HG02642 (cell line): Measurements from ENCODE around the gene NETO1.
A peak's percentile ranks its signal among the peaks of the same experiment; 100 is the strongest.

Source experiments
- ATAC-seq: cut with Tn5 transposase; IDR thresholded peaks from one replicate; pipeline ENCODE4 v1.9.1; 2021; ENCODE audit warnings: mild to moderate bottlenecking; ENCODE audit not compliant: unreplicated experiment, poor library complexity

NETO1 gene

GRCh38 chr18:72847771-72848170, 20.0 kb downstream of the NETO1 start:
- no peak for ATAC-seq

GRCh38 chr18:72846736-72847533, 20.9 kb downstream of the NETO1 start:
- no peak for ATAC-seq

- ATAC-seq = no peak
Observed at GRCh38 chr18:72843743-72844142, 24.0 kb downstream of the NETO1 start.

- no peak for ATAC-seq
Observed at GRCh38 chr18:72840109-72840508, 27.7 kb downstream of the NETO1 start.

GRCh38 chr18:72834731-72835130, 33.1 kb downstream of the NETO1 start:
- ATAC-seq = no peak

GRCh38 chr18:72833471-72833870, 34.3 kb downstream of the NETO1 start:
- no peak for ATAC-seq

GRCh38 chr18:72830109-72830508, 37.7 kb downstream of the NETO1 start:
- ATAC-seq = no peak

GRCh38 chr18:72828601-72829000, 39.2 kb downstream of the NETO1 start:
- ATAC-seq = no peak

- ATAC-seq = no peak
Observed at GRCh38 chr18:72826736-72827135, 41.1 kb downstream of the NETO1 start.

- ATAC-seq = no peak
Observed at GRCh38 chr18:72823345-72823744, 44.4 kb downstream of the NETO1 start.

GRCh38 chr18:72822202-72822601, 45.6 kb downstream of the NETO1 start:
- no peak for ATAC-seq

- no peak for ATAC-seq
Observed at GRCh38 chr18:72820571-72820970, 47.2 kb downstream of the NETO1 start.

GRCh38 chr18:72819050-72819449, 48.7 kb downstream of the NETO1 start:
- ATAC-seq = no peak

- ATAC-seq = no peak
Observed at GRCh38 chr18:72811047-72811446, 56.7 kb downstream of the NETO1 start.

- ATAC-seq = no peak
Observed at GRCh38 chr18:72808680-72809079, 59.1 kb downstream of the NETO1 start.

GRCh38 chr18:72799106-72799505, 68.7 kb downstream of the NETO1 start:
- ATAC-seq = no peak

- no peak for ATAC-seq
Observed at GRCh38 chr18:72783530-72783929, 84.3 kb downstream of the NETO1 start.

- ATAC-seq = no peak
Observed at GRCh38 chr18:72774914-72775313, 92.9 kb downstream of the NETO1 start.

- no peak for ATAC-seq
Observed at GRCh38 chr18:72772916-72773315, 94.9 kb downstream of the NETO1 start.

- no peak for ATAC-seq
Observed at GRCh38 chr18:72768681-72769229, 99.0 kb downstream of the NETO1 start.

- ATAC-seq = peak; percentile 80
Observed at GRCh38 chr18:72762515-72763122, 105.2 kb downstream of the NETO1 start.

GRCh38 chr18:72752220-72752619, 115.6 kb downstream of the NETO1 start:
- no peak for ATAC-seq
